ENCODE measurements around the gene RRP1.

GRCh38 chr21:43755820-43756594, 33.4 kb upstream of the RRP1 start:
- TF ChIP-seq ZBTB40 (IDR thresholded peaks at IDR 0.05; ENCODE audit: borderline replicate concordance) (no peak), POLR2AphosphoS5 (IDR thresholded peaks at IDR 0.05; ENCODE audit: low read length) (no peak)

All from GM12878 (cell line).